Caco-2 (cell line): Measurements from ENCODE around the gene CD151. TPM values are rescaled to one million over a fixed set of nuclear protein-coding genes. Genes with fewer than 3 reads are reported as not detected.

Experiments
- BruUV-seq: library from RNA; stranded (reverse); fragments of 400-500 nt; replicated peaks from 2 replicates; lab custom pipeline; 2021; lab: Mats Ljungman, UMichigan
- CTCF ChIA-PET: fragments of 300-600 bp; sonication (Branson Sonifier 250); formaldehyde crosslinking; loops from one replicate; lab custom pipeline; 2022; ENCODE audit warnings: antibody characterized with exemption; lab: Charles Lee
- POLR2A ChIA-PET: fragments of 300-600 bp; sonication (Branson Sonifier 250); formaldehyde crosslinking; loops from one replicate; lab custom pipeline; 2022; ENCODE audit warnings: antibody characterized with exemption; lab: Charles Lee
- DNase-seq, 2 experiments: peaks; one replicate each; pipeline versions ENCODE4 v3.0.0 to v3.0.0-alpha.2; 2020 to 2022
- H3K27me3 ChIP-seq: replicated peaks from 2 replicates; pipeline ENCODE4 v1.6.0; 2011; ENCODE audit warnings: low read length; ENCODE audit not compliant: control insufficient read depth, insufficient read depth
- H3K36me3 ChIP-seq: 2 replicates; pipeline ENCODE4 v1.5.1; 2011; ENCODE audit warnings: low read length; ENCODE audit not compliant: control insufficient read depth, insufficient read depth
- H3K4me1 ChIP-seq: fragments of 250-450 bp; sonication (Bioruptor Pico); 2 replicates; pipeline ENCODE4 v1.5.1; 2020; ENCODE audit warnings: mild to moderate bottlenecking
- H3K4me3 ChIP-seq: 2 replicates; pipeline ENCODE4 v1.5.1; 2011; ENCODE audit warnings: low read depth, mild to moderate bottlenecking, control low read depth, low read length
- H3K9me3 ChIP-seq: fragments of 250-450 bp; sonication (Bioruptor Pico); 2 replicates; pipeline ENCODE4 v1.5.1; 2020; ENCODE audit warnings: mild to moderate bottlenecking, moderate library complexity
- H3K27ac Mint-ChIP-seq: one replicate; pipeline ENCODE4 v1.8.0; 2022; ENCODE audit warnings: mixed read lengths; ENCODE audit not compliant: unreplicated experiment
- H3K27me3 Mint-ChIP-seq: one replicate; pipeline ENCODE4 v1.8.0; 2022; ENCODE audit warnings: mixed read lengths; ENCODE audit not compliant: insufficient read depth, unreplicated experiment
- H3K36me3 Mint-ChIP-seq: one replicate; pipeline ENCODE4 v1.8.0; 2022; ENCODE audit warnings: mild to moderate bottlenecking, mixed read lengths; ENCODE audit not compliant: insufficient read depth, unreplicated experiment
- H3K4me1 Mint-ChIP-seq: one replicate; pipeline ENCODE4 v1.8.0; 2022; ENCODE audit warnings: low read depth, mixed read lengths; ENCODE audit not compliant: unreplicated experiment
- H3K4me3 Mint-ChIP-seq: one replicate; pipeline ENCODE4 v1.8.0; 2022; ENCODE audit warnings: mild to moderate bottlenecking, moderate library complexity, mixed read lengths; ENCODE audit not compliant: unreplicated experiment
- H3K9me3 Mint-ChIP-seq: one replicate; pipeline ENCODE4 v1.8.0; 2022; ENCODE audit warnings: mixed read lengths; ENCODE audit not compliant: unreplicated experiment
- CTCF ChIP-seq, 2 experiments: fragments of 200-600 bp in 1 of 2; IDR thresholded peaks; 1 replicate in 1 of 2; 2 replicates in 1 of 2; pipeline versions ENCODE4 v1.5.1 to v1.8.0; 2011 to 2022; ENCODE audit warnings: antibody characterized with exemption in 1 of 2, control low read depth in 1 of 2, inconsistent platforms in 1 of 2, low read depth in 1 of 2, low read length in 1 of 2, mild to moderate bottlenecking in 1 of 2, moderate library complexity in 1 of 2; ENCODE audit not compliant: insufficient read depth in 1 of 2, severe bottlenecking in 1 of 2, unreplicated experiment in 1 of 2
- intact Hi-C: fragments of 100-400 bp; cut with micrococcal nuclease; formaldehyde crosslinking; loops from one replicate; pipeline ENCODE4 v1.10.0; 2022; ENCODE audit not compliant: unreplicated experiment
- total RNA-seq: library from RNA; stranded (reverse); gene quantifications from 2 replicates; pipeline ENCODE4 v1.2.3, GENCODE V29; 2022

The CD151 gene
- total RNA-seq, 1 experiment from 2014 or later = 268 TPM

DNA sequence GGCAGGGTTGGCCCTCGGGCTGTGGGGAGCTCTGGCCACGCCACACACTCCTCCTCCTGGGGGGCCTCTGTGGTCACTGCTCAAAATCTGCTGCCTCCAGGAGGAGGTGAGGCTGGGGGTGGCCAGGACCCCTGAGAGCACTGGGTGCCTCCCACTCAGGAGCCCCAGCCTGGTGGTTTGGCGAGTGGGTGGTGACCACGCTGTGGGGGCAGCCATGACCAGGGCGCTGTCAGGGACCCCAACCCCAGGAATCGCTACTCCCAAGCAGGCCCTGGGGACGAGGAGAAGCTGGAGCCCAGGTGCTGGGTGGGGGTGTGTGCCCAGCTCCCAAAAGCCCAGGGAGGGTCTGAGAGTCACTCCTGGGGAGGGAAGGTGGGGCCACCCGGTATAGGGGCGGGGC lies 40.0 kb downstream of the CD151 start:
- BruUV-seq = no TSS peak
- POLR2A ChIA-PET = no interaction called here
- H3K4me3 ChIP-seq = no peak overlapping the region
- H3K27me3 Mint-ChIP-seq = no peaks in the 10 kb centered on the region
- TF ChIP-seq CTCF (IDR thresholded peaks at IDR 0.05; ENCODE audit: insufficient read depth in 1 of 2, low read depth in 1 of 2, low read length in 1 of 2, severe bottlenecking in 1 of 2, unreplicated experiment in 1 of 2) = no peak
- no peak overlapping the region for H3K27ac Mint-ChIP-seq
- DNase-seq = no peak
- CTCF ChIA-PET = no interaction called here
- peaks cover 1% of the 10 kb centered on the region; the same call in 1 of the 2 replicates for H3K36me3 ChIP-seq
- H3K27me3 ChIP-seq = no peaks in the 10 kb centered on the region
- H3K36me3 Mint-ChIP-seq = peaks cover 69% of the 10 kb centered on the region
- no peaks in the 10 kb centered on the region for H3K9me3 Mint-ChIP-seq
- no peak overlapping the region for H3K4me3 Mint-ChIP-seq
- intact Hi-C loops = no loop called here
- no peaks in the 10 kb centered on the region for H3K4me1 ChIP-seq
- no peaks in the 10 kb centered on the region for H3K9me3 ChIP-seq
- no peaks in the 10 kb centered on the region for H3K4me1 Mint-ChIP-seq

GRCh38 chr11:873706-874105 lies 41.0 kb downstream of the CD151 start:
- no peaks in the 10 kb centered on the region for H3K9me3 ChIP-seq
- Mint-ChIP-seq H3K27ac (no peak overlapping the region), H3K36me3 (peaks cover 64% of the 10 kb centered on the region), H3K27me3 (no peaks in the 10 kb centered on the region), H3K4me3 (peak overlapping the region; percentile 17), H3K4me1 (no peaks in the 10 kb centered on the region), H3K9me3 (no peaks in the 10 kb centered on the region)
- no TSS peak for BruUV-seq
- no peaks in the 10 kb centered on the region for H3K27me3 ChIP-seq
- H3K36me3 ChIP-seq = peaks cover 1% of the 10 kb centered on the region; the same call in 1 of the 2 replicates
- no peak overlapping the region for H3K4me3 ChIP-seq
- no peaks in the 10 kb centered on the region for H3K4me1 ChIP-seq
- ChIA-PET CTCF (no interaction called here), POLR2A (no interaction called here)
- no peak for TF ChIP-seq CTCF (IDR thresholded peaks at IDR 0.05; ENCODE audit: insufficient read depth in 1 of 2, low read depth in 1 of 2, low read length in 1 of 2, severe bottlenecking in 1 of 2, unreplicated experiment in 1 of 2)
- DNase-seq = no peak
- intact Hi-C loops = no loop called here

GRCh38 chr11:875203-875602 lies 42.5 kb downstream of the CD151 start:
- POLR2A ChIA-PET = no interaction called here
- no peak for DNase-seq
- Mint-ChIP-seq H3K36me3 (peaks cover 59% of the 10 kb centered on the region), H3K9me3 (no peaks in the 10 kb centered on the region), H3K27me3 (no peaks in the 10 kb centered on the region), H3K4me1 (no peaks in the 10 kb centered on the region), H3K27ac (no peak overlapping the region), H3K4me3 (no peak overlapping the region)
- Histone ChIP-seq H3K36me3 (peaks cover 1% of the 10 kb centered on the region; the same call in 1 of the 2 replicates), H3K9me3 (no peaks in the 10 kb centered on the region), H3K4me1 (no peaks in the 10 kb centered on the region), H3K4me3 (no peak overlapping the region), H3K27me3 (no peaks in the 10 kb centered on the region)
- no TSS peak for BruUV-seq
- CTCF ChIA-PET = interaction anchor here (0.6 kb wide), 1 partner anchor 31 kb away, joined by 3 read pairs; no protein-coding TSS in a partner anchor
- intact Hi-C loops = no loop called here
- TF ChIP-seq CTCF (IDR thresholded peaks at IDR 0.05; ENCODE audit: insufficient read depth in 1 of 2, low read depth in 1 of 2, low read length in 1 of 2, severe bottlenecking in 1 of 2, unreplicated experiment in 1 of 2) = no peak
